Thoracic aorta (tissue), 2 donors: ENCODE data around the gene RAB30. TPM values are rescaled to one million over a fixed set of nuclear protein-coding genes. Genes with fewer than 3 reads are reported as not detected.
"Not testable (repeated sequence)": the region's sequence is repeated elsewhere in the genome, so short reads cannot be mapped to it uniquely, and the experiment has no call there.

Experiments
- ATAC-seq: fragments of 150-250 bp; one replicate; pipeline ENCODE4 v1.8.0; 2017; ENCODE audit warnings: low read depth; ENCODE audit not compliant: insufficient number of reproducible peaks, low FRiP score
- DNase-seq: peaks from one replicate; pipeline ENCODE4 v3.0.0-alpha.2; 2020; ENCODE audit warnings: low spot score
- H3K27ac ChIP-seq, 2 donors: fragments of 200-600 bp; sonication (generic); 1 replicate in 1 of 2; 2 replicates in 1 of 2; pipeline ENCODE4 v1.5.1; 2016; ENCODE audit warnings: mild to moderate bottlenecking in 2 of 2, moderate library complexity in 2 of 2
- H3K27me3 ChIP-seq: fragments of 200-600 bp; sonication (generic); replicated peaks from 2 replicates; pipeline ENCODE4 v1.6.0; 2016; ENCODE audit warnings: mild to moderate bottlenecking; ENCODE audit not compliant: insufficient read depth
- H3K36me3 ChIP-seq: fragments of 200-600 bp; sonication (generic); one replicate; pipeline ENCODE4 v1.5.1; 2016
- H3K4me1 ChIP-seq, 2 donors: fragments of 200-600 bp; sonication (generic); 1 replicate in 1 of 2; 2 replicates in 1 of 2; pipeline versions ENCODE4 v1.5.1 to v1.6.0; 2016; ENCODE audit warnings: low read depth in 2 of 2, mild to moderate bottlenecking in 1 of 2; ENCODE audit not compliant: control insufficient read depth in 1 of 2
- H3K4me3 ChIP-seq: fragments of 200-600 bp; sonication (generic); 2 replicates; pipeline ENCODE4 v1.5.1; 2016; ENCODE audit warnings: mild to moderate bottlenecking
- H3K9me3 ChIP-seq: fragments of 200-600 bp; sonication (generic); 2 replicates; pipeline ENCODE4 v1.5.1; 2016
- total RNA-seq, 2 donors: library from RNA; depleted of rRNA; stranded (reverse); fragments of >200 nt; gene quantifications; one replicate each; pipeline versions ENCODE4 v1.1.0 to v1.2.3, GENCODE V29; 2016
- TF ChIP-seq, protein P1 (sequence below): fragments of 200-600 bp; sonication (generic); IDR thresholded peaks from one replicate; pipeline ENCODE4 v1.5.1; 2019; ENCODE audit warnings: antibody characterized with exemption

The RAB30 gene
- total RNA-seq, 2 donors from 2014 or later, result 16.6 to 25.7 TPM

DNA sequence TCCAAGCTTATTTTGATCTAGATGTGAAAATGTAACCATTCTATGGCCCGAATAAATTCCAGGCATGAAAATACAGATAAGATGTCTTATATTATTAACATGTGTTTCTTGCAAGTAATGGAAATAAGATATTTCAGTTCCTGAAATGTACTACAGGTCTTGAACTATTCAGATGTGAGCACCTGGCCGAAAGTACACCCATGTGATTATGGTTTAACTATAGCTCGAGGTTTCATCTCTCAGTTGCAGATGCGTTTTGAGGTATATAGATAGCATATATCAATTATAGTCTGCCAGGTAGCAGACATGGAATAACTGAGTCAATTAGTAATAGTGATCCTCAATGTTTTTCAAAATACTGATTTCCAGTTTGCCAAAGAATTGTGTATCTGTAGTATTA is 101.9 kb downstream of the RAB30 start:
- H3K27ac ChIP-seq, result no peak overlapping the region
- no peaks in the 10 kb centered on the region for H3K4me1 ChIP-seq
- no peaks in the 10 kb centered on the region for H3K9me3 ChIP-seq
- TF ChIP-seq, protein P1, sequence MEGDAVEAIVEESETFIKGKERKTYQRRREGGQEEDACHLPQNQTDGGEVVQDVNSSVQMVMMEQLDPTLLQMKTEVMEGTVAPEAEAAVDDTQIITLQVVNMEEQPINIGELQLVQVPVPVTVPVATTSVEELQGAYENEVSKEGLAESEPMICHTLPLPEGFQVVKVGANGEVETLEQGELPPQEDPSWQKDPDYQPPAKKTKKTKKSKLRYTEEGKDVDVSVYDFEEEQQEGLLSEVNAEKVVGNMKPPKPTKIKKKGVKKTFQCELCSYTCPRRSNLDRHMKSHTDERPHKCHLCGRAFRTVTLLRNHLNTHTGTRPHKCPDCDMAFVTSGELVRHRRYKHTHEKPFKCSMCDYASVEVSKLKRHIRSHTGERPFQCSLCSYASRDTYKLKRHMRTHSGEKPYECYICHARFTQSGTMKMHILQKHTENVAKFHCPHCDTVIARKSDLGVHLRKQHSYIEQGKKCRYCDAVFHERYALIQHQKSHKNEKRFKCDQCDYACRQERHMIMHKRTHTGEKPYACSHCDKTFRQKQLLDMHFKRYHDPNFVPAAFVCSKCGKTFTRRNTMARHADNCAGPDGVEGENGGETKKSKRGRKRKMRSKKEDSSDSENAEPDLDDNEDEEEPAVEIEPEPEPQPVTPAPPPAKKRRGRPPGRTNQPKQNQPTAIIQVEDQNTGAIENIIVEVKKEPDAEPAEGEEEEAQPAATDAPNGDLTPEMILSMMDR, result no peak
- H3K36me3 ChIP-seq, result no peaks in the 10 kb centered on the region
- ATAC-seq, result no peak
- no peaks in the 10 kb centered on the region for H3K27me3 ChIP-seq
- DNase-seq, result no peak
- H3K4me3 ChIP-seq, result no peak overlapping the region

- no peaks in the 10 kb centered on the region for H3K27me3 ChIP-seq
- DNase-seq (no peak), ATAC-seq (no peak)
- no peaks in the 10 kb centered on the region for H3K9me3 ChIP-seq
- no peak overlapping the region for H3K4me3 ChIP-seq
- no peaks in the 10 kb centered on the region for H3K36me3 ChIP-seq
- TF ChIP-seq, protein P1, result no peak
- H3K4me1 ChIP-seq, result no peaks in the 10 kb centered on the region
- H3K27ac ChIP-seq, result no peak overlapping the region
Measured at GRCh38 chr11:82967381-82967780, 104.3 kb downstream of the RAB30 start.

DNA sequence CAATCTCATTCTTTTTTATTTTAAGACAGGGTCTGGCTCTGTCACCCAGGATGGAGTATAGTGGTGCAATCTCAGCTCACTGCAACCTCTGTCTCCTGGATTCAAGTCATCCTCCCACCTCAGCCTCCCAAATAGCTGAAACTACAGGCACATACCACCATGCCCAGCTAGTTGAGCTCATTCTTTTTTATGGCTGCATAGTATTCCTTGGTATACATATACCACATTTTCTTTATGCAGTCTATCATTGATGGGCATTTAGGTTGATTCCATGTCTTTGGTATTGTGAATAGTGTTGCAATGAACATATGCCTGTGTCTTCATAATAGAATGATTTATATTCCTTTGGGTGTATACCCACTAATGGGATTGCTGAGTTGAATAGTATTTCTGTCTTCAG is 109.7 kb downstream of the RAB30 start:
- H3K9me3 ChIP-seq, H3K4me3 ChIP-seq, H3K4me1 ChIP-seq, ATAC-seq, H3K27ac ChIP-seq, H3K27me3 ChIP-seq, H3K36me3 ChIP-seq, DNase-seq: not testable (repeated sequence)

DNA sequence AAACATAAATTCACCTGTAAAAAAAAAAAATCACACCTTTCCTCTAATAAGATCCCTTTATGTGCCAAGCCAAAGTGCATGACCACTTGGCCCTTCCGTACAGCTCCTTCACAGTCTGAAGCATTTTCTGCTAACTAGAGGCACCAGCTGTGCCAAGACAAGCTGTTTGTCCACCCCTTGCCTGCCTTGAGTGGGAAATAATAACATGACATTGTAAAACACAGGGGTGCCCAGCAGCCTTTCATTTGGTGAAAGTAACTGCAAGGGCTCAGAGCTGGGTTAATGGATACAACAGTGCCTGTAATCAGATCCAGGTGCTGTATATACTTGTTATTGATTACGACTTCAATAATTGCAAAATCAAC is 110.9 kb downstream of the RAB30 start:
- no peaks in the 10 kb centered on the region for H3K36me3 ChIP-seq
- DNase-seq (no peak), ATAC-seq (no peak)
- TF ChIP-seq, protein P1, result no peak
- no peak overlapping the region for H3K4me3 ChIP-seq
- H3K9me3 ChIP-seq, result no peaks in the 10 kb centered on the region
- no peaks in the 10 kb centered on the region for H3K4me1 ChIP-seq
- H3K27ac ChIP-seq, result no peak overlapping the region
- no peaks in the 10 kb centered on the region for H3K27me3 ChIP-seq

DNA sequence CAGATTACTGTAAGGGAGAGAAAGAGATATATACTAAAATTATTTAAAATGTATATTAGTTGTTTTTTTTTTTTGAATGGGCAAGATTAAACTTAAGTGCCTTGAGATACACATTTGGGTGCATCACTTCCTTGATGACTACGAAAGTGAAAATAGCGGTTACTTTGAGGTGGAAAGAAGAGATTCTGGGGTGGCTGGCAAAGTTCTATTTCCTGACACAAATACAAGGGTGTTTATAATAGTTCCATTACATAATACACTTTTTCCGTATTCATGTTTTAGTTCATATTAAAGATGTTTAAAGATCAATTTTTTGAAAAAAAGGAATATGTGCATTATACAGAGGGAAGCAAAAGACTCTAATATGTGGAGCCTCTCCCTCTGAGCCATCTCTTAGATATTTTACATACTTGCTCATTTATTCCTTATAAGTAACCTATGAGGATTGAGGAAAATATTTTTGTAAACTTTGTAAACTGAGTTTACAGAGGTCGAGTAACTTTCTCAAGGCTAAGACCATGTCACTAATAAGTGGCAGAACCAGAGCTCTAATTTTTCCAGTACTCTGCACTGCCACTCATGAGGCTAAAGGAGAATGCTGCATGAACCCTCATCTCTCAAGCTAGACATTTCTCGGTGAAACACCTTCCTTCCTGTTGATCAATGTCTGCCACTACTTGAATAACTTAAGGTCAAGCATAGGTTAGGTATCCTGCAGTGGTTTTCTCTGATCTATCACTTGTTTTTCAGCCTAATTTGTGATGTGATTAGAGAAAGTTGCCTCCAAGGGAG is 111.5 kb downstream of the RAB30 start:
- ATAC-seq (no peak), DNase-seq (no peak)
- Histone ChIP-seq H3K4me1 (no peaks in the 10 kb centered on the region), H3K27me3 (no peaks in the 10 kb centered on the region), H3K4me3 (no peak overlapping the region), H3K27ac (no peak overlapping the region), H3K9me3 (no peaks in the 10 kb centered on the region), H3K36me3 (no peaks in the 10 kb centered on the region)
- TF ChIP-seq, protein P1, result no peak

DNA sequence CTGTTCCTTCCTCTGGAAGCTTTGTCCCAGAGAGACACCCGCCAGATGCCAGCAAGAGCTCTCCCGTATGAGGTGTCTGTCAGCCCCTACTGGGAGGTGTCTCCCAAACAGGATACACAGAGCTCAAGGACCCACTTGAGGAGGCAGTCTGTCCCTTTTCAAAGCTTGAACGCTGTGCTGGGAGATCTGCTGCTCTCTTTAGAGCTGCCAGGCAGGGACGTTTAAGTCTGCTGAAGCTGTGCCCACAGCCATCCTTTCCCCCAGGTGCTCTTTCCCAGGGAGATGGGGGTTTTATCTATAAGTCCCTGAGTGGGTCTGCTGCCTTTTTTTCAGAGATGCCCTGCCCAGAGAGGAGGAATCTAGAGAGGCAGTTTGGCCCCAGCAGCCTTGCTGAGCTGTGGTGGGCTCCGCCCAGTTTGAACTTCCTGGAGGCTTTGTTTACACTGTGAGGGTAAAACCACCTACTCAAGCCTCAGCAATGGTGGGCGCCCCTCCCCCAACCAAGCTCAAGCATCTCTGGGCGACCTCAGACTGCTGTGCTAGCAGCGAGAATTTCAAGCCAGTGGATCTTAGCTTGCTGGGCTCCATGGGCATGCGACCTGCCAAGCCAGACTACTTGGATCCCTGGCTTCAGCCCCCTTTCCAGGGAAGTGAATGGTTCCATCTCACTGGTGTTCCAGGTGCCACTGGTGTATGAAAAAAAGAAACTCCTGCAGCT is 115.8 kb downstream of the RAB30 start:
- ATAC-seq, H3K4me3 ChIP-seq, H3K9me3 ChIP-seq, H3K36me3 ChIP-seq, H3K27me3 ChIP-seq, H3K27ac ChIP-seq, DNase-seq, H3K4me1 ChIP-seq: not testable (repeated sequence)

- not testable (repeated sequence) for DNase-seq, H3K36me3 ChIP-seq, H3K4me1 ChIP-seq, H3K27me3 ChIP-seq, H3K4me3 ChIP-seq, ATAC-seq, H3K9me3 ChIP-seq, H3K27ac ChIP-seq
Measured at GRCh38 chr11:82950502-82950901, 121.2 kb downstream of the RAB30 start.
